Upper lobe of right lung (tissue), 1 donor: ENCODE measurements around the gene INPP4A. TPM values are rescaled to one million over a fixed set of nuclear protein-coding genes. Genes with fewer than 3 reads are reported as not detected.

Source experiments
- ATAC-seq: fragments of 200-7000 bp; cut with Tn5 transposase; one replicate; pipeline ENCODE4 v1.9.1; 2020; ENCODE audit warnings: mild to moderate bottlenecking, moderate library complexity
- DNase-seq: peaks from one replicate; pipeline ENCODE4 v3.0.0-alpha.2; 2020
- H3K27ac ChIP-seq: fragments of 200-600 bp; one replicate; pipeline ENCODE4 v1.8.0; 2022
- H3K27me3 ChIP-seq: fragments of 200-600 bp; one replicate; pipeline ENCODE4 v1.8.0; 2022; ENCODE audit warnings: mild to moderate bottlenecking
- H3K36me3 ChIP-seq: fragments of 200-600 bp; one replicate; pipeline ENCODE4 v1.8.0; 2022
- H3K4me1 ChIP-seq: fragments of 200-600 bp; one replicate; pipeline ENCODE4 v1.8.0; 2022
- H3K4me3 ChIP-seq: fragments of 200-600 bp; one replicate; pipeline ENCODE4 v1.8.0; 2022; ENCODE audit warnings: mild to moderate bottlenecking
- H3K9me3 ChIP-seq: fragments of 200-600 bp; one replicate; pipeline ENCODE4 v1.8.0; 2022
- CTCF ChIP-seq: fragments of 200-600 bp; IDR thresholded peaks from one replicate; pipeline ENCODE4 v1.8.0; 2022; ENCODE audit warnings: antibody characterized with exemption
- intact Hi-C: fragments of 100-400 bp; cut with DNase I; formaldehyde crosslinking; loops from one replicate; pipeline ENCODE4 v1.11.0; 2022
- total RNA-seq: library from RNA; stranded (reverse); fragmentation: NEBNext Ultra II Directional; extraction: Animal tissue kit (Norgen Biotek cat#: 25700); gene quantifications from one replicate; pipeline ENCODE4 v1.2.1, GENCODE V29; 2021
- donor health status: DM: no; HTN: yes; CAD: no; lungs with severe emphysema.

INPP4A gene
- total RNA-seq, 1 donor from 2014 or later: 35.0 TPM

- Histone ChIP-seq H3K4me3 (no peak overlapping the region), H3K4me1 (no peaks in the 10 kb centered on the region), H3K9me3 (no peaks in the 10 kb centered on the region), H3K36me3 (peaks cover 80% of the 10 kb centered on the region), H3K27ac (no peak overlapping the region), H3K27me3 (no peaks in the 10 kb centered on the region)
- no peak for ATAC-seq
- TF ChIP-seq CTCF: no peak
- DNase-seq: no peak
- intact Hi-C loops: no loop called here
Observed at GRCh38 chr2:98579926-98580325, 135.3 kb downstream of the INPP4A start.

- ATAC-seq (no peak), DNase-seq (no peak)
- H3K4me3 ChIP-seq: no peak overlapping the region
- no peaks in the 10 kb centered on the region for H3K4me1 ChIP-seq
- no peaks in the 10 kb centered on the region for H3K9me3 ChIP-seq
- no peak for TF ChIP-seq CTCF
- H3K27ac ChIP-seq: no peak overlapping the region
- peaks cover 73% of the 10 kb centered on the region for H3K36me3 ChIP-seq
- intact Hi-C loops: no loop called here
- H3K27me3 ChIP-seq: no peaks in the 10 kb centered on the region
Observed at GRCh38 chr2:98580656-98581284, 136.1 kb downstream of the INPP4A start.

GRCh38 chr2:98582523-98582922, 137.9 kb downstream of the INPP4A start:
- no peak overlapping the region for H3K4me3 ChIP-seq
- no peaks in the 10 kb centered on the region for H3K9me3 ChIP-seq
- intact Hi-C loops: no loop called here
- H3K4me1 ChIP-seq: no peaks in the 10 kb centered on the region
- peaks cover 72% of the 10 kb centered on the region for H3K36me3 ChIP-seq
- ATAC-seq (no peak), DNase-seq (no peak)
- H3K27ac ChIP-seq: no peak overlapping the region
- TF ChIP-seq CTCF: no peak
- H3K27me3 ChIP-seq: no peaks in the 10 kb centered on the region

GRCh38 chr2:98583276-98583675, 138.6 kb downstream of the INPP4A start:
- Histone ChIP-seq H3K9me3 (no peaks in the 10 kb centered on the region), H3K36me3 (peaks cover 71% of the 10 kb centered on the region), H3K27me3 (no peaks in the 10 kb centered on the region), H3K27ac (no peak overlapping the region), H3K4me3 (no peak overlapping the region), H3K4me1 (no peaks in the 10 kb centered on the region)
- no peak for TF ChIP-seq CTCF
- DNase-seq: no peak
- no peak for ATAC-seq
- intact Hi-C loops: no loop called here

GRCh38 chr2:98583816-98584618, 139.4 kb downstream of the INPP4A start:
- H3K9me3 ChIP-seq: no peaks in the 10 kb centered on the region
- H3K4me3 ChIP-seq: no peak overlapping the region
- intact Hi-C loops: no loop called here
- TF ChIP-seq CTCF: no peak
- H3K4me1 ChIP-seq: no peaks in the 10 kb centered on the region
- DNase-seq: no peak
- ATAC-seq: no peak
- peaks cover 64% of the 10 kb centered on the region for H3K36me3 ChIP-seq
- no peak overlapping the region for H3K27ac ChIP-seq
- H3K27me3 ChIP-seq: no peaks in the 10 kb centered on the region
